K562 (cell line): ENCODE results near the gene SLC30A1. TPM values are rescaled to one million over a fixed set of nuclear protein-coding genes. Genes with fewer than 3 reads are reported as not detected.
A peak's percentile ranks its signal among the peaks of the same experiment; 100 is the strongest.

ENCODE experiments used
- BCOR ChIP-seq: fragments of 450-650 bp; IDR thresholded peaks from 2 replicates; pipeline ENCODE4 v1.6.1; 2016
- CLOCK ChIP-seq: fragments of 250-450 bp; sonication (Bioruptor Pico); IDR thresholded peaks from 2 replicates; pipeline ENCODE4 v1.4.0; 2020; ENCODE audit warnings: mild to moderate bottlenecking, moderate library complexity, borderline replicate concordance
- DEAF1 ChIP-seq: fragments of 450-650 bp; formaldehyde crosslinking; IDR thresholded peaks from 2 replicates; pipeline ENCODE4 v1.4.0; 2020; ENCODE audit warnings: mild to moderate bottlenecking, moderate library complexity
- E4F1 ChIP-seq: fragments of 250-450 bp; sonication (Bioruptor Pico); IDR thresholded peaks from 2 replicates; pipeline ENCODE4 v1.5.0; 2021; ENCODE audit warnings: mild to moderate bottlenecking, borderline replicate concordance
- HMGN3 ChIP-seq: IDR thresholded peaks from 2 replicates; pipeline ENCODE4 v1.6.1; 2011; ENCODE audit warnings: borderline replicate concordance, low read depth, mild to moderate bottlenecking, mixed read lengths, low read length; ENCODE audit not compliant: insufficient read length; ENCODE audit errors: extremely low read depth
- ID3 ChIP-seq, 2 experiments: fragments of 250-450 bp in 1 of 2; fragments of 450-650 bp in 1 of 2; sonication (Bioruptor Pico) in 1 of 2; IDR thresholded peaks; 2 replicates each; pipeline versions ENCODE4 v1.6.1 to v1.8.0; 2016 to 2021; ENCODE audit warnings: mild to moderate bottlenecking in 2 of 2, moderate library complexity in 2 of 2, missing compliant biosample characterization in 1 of 2, missing genetic modification characterization in 1 of 2
- MAFF ChIP-seq: IDR thresholded peaks from 2 replicates; pipeline ENCODE4 v1.6.1; 2012; ENCODE audit warnings: low read length, improper control_type of control experiment
- NBN ChIP-seq: fragments of 450-650 bp; IDR thresholded peaks from 2 replicates; pipeline ENCODE4 v1.6.1; 2016; ENCODE audit warnings: low read depth, mild to moderate bottlenecking
- RBBP5 ChIP-seq: fragments of 200-600 bp; sonication (generic); IDR thresholded peaks from 2 replicates; pipeline ENCODE4 v1.6.1; 2012; ENCODE audit warnings: borderline replicate concordance, mild to moderate bottlenecking, low read length, control low read depth, inconsistent platforms; ENCODE audit not compliant: insufficient read depth, poor library complexity, severe bottlenecking
- SMAD4 ChIP-seq: fragments of 250-450 bp; sonication (Bioruptor Pico); conservative IDR thresholded peaks from 2 replicates; pipeline ENCODE4 v1.8.0; 2021; ENCODE audit warnings: inconsistent platforms, mild to moderate bottlenecking, moderate library complexity
- TFAP4 ChIP-seq: sonication (generic); formaldehyde crosslinking; IDR thresholded peaks from 2 replicates; pipeline ENCODE4 v1.8.0; 2022; ENCODE audit warnings: missing genetic modification reagents, mild to moderate bottlenecking, moderate library complexity, borderline replicate concordance
- TRIM25 ChIP-seq: fragments of 450-650 bp; IDR thresholded peaks from 2 replicates; pipeline ENCODE4 v1.7.0; 2016; ENCODE audit warnings: borderline replicate concordance
- ZNF830 ChIP-seq: fragments of 250-450 bp; sonication (Bioruptor Pico); IDR thresholded peaks from 2 replicates; pipeline ENCODE4 v1.5.0; 2021; ENCODE audit warnings: mild to moderate bottlenecking
- polyA plus RNA-seq, 8 experiments: library from polyadenylated mRNA; depleted of rRNA in 4 of 8; stranded (reverse) in 5 of 8; unstranded in 3 of 8; fragments of >200 nt; fragmentation: Nextera tagmentation in 2 of 8; fragmentation: Illumina TruSeq in 1 of 8; extraction: Ambion mirVana in 2 of 8; extraction: Trizol in 1 of 8; gene quantifications; 2 replicates each; pipeline versions ENCODE4 v1.2.1 to v1.2.3, GENCODE V29; 2011 to 2014; ENCODE audit warnings: inconsistent platforms in 1 of 8, missing spikeins in 1 of 8
- total RNA-seq, 7 experiments: library from RNA; depleted of rRNA in 6 of 7; stranded (reverse); fragments of >200 nt in 6 of 7; fragmentation: Illumina TruSeq in 2 of 7; extraction: Trizol in 2 of 7; gene quantifications; 2 replicates each; pipeline versions ENCODE4 v1.2.1 to v1.2.3, GENCODE V29; 2011 to 2021; ENCODE audit warnings: low replicate concordance in 1 of 7

The SLC30A1 gene
- total and polyA plus RNA-seq, 9 of the 15 experiments (the other 6 are each of a cell fraction or from before 2014, with no cell fraction given): 4.1 to 14.4 (median 6.6) TPM

- no peak for TF ChIP-seq CLOCK (CRISPR knock-in tag)
- no peak for TF ChIP-seq TRIM25
- peak; percentile 70; the same call in 1 of the 2 replicates for TF ChIP-seq SMAD4 (CRISPR knock-in tag)
- peak; percentile 90 for TF ChIP-seq TFAP4 (CRISPR knock-in tag)
- no peak for TF ChIP-seq HMGN3
- no peak for TF ChIP-seq BCOR
- TF ChIP-seq DEAF1: no peak
- TF ChIP-seq RBBP5: no peak
- TF ChIP-seq ZNF830 (CRISPR knock-in tag): no peak
- TF ChIP-seq ID3 (CRISPR knock-in tag; IDR thresholded peaks at IDR 0.05): no peak
- TF ChIP-seq ID3 (tag; IDR thresholded peaks at IDR 0.05): no peak
- TF ChIP-seq MAFF: peak; percentile 36
- peak; percentile 82; the same call in 1 of the 2 replicates for TF ChIP-seq NBN
- TF ChIP-seq E4F1 (CRISPR knock-in tag): no peak
Measured at GRCh38 chr1:211548321-211549091, 30.5 kb downstream of the SLC30A1 start (continued).
